ENCODE results near the gene UCN. TPM values are rescaled to one million over a fixed set of nuclear protein-coding genes. Genes with fewer than 3 reads are reported as not detected.
A peak's percentile ranks its signal among the peaks of the same experiment; 100 is the strongest.

The UCN gene
- total RNA-seq, 4 donors from 2014 or later: 0.82 to 10.8 (median 2.2) TPM; not detected in 1

DNA sequence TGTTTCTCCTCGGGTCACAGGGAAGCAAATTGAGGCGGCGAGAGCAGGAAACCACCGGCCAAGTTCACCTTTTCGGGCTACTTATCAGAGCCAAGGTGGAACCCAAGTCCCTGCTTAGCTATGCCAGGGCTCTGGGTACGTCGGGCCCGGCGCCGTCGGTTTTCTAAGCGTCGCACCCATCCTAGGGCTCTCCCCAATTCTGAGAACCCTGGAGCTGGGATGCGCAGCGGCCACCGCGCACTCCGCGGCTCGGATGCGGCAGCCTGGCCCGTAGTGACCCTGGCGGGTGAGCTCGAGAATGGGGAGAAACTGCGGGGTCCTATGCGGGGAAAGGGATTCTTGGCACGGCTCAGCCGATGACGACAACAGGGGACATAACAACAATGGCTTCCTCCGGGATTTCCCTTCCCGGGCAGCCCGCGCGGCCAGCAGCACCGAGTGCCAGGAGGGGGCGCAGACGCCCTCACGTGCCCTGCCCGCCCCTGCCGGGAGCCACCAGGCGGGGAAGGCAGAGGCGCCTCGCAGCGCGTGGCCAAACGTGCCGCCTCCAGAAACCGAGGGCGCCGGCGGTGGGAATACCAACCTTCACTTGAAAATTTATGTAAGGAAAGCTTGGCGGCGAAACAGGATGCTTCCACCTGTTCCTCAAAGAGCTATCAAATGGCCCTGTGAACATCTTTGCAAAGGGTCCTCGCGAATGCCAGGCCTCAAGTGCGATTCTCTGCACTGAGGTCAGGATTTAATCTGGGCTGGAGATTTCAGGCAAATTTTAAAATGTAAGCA is 43.3 kb downstream of the UCN start:
- no peak for TF ChIP-seq POLR2AphosphoS5 (IDR thresholded peaks at IDR 0.05)
- TF ChIP-seq, protein P1, sequence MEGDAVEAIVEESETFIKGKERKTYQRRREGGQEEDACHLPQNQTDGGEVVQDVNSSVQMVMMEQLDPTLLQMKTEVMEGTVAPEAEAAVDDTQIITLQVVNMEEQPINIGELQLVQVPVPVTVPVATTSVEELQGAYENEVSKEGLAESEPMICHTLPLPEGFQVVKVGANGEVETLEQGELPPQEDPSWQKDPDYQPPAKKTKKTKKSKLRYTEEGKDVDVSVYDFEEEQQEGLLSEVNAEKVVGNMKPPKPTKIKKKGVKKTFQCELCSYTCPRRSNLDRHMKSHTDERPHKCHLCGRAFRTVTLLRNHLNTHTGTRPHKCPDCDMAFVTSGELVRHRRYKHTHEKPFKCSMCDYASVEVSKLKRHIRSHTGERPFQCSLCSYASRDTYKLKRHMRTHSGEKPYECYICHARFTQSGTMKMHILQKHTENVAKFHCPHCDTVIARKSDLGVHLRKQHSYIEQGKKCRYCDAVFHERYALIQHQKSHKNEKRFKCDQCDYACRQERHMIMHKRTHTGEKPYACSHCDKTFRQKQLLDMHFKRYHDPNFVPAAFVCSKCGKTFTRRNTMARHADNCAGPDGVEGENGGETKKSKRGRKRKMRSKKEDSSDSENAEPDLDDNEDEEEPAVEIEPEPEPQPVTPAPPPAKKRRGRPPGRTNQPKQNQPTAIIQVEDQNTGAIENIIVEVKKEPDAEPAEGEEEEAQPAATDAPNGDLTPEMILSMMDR (IDR thresholded peaks at IDR 0.05): peak; percentile 25 to 45 (median 38)
- H3K4me1 ChIP-seq: peaks cover 14 to 36% (median 35%) of the 10 kb centered on the region in 4 donors
- in situ Hi-C loops (cut with MboI; ENCODE audit: low pct_ligation_motif_present in 1 of 4, low pct_unique_long_range_greater_than_20kb in 1 of 4, low sequenced_read_pairs in 3 of 4) (no loop called here), intact Hi-C loops (cut with DNase I; ENCODE audit: low total_unique reads) (no loop called here)
- 2 to 6% methylated on average over 10 to 47 of the region's 56 CpGs for WGBS, 2 donors (ENCODE audit: low coverage in 1 of 2)
- peaks cover 100% of the 10 kb centered on the region for H3K27me3 ChIP-seq
- peak overlapping the region in 2 of 4 donors; percentile 18 to 38 for H3K4me3 ChIP-seq
- no peak overlapping the region for H3K27ac ChIP-seq
- no peaks in the 10 kb centered on the region for H3K36me3 ChIP-seq
- no peaks in the 10 kb centered on the region for H3K9me3 ChIP-seq
- peak; percentile 66 for DNase-seq

GRCh38 chr2:27264253-27264752 is 43.9 kb downstream of the UCN start:
- no peaks in the 10 kb centered on the region for H3K9me3 ChIP-seq
- peaks cover 100% of the 10 kb centered on the region for H3K27me3 ChIP-seq
- no peaks in the 10 kb centered on the region for H3K36me3 ChIP-seq
- H3K4me3 ChIP-seq: peak overlapping the region in 2 of 4 donors; percentile 18 to 38
- H3K27ac ChIP-seq: no peak overlapping the region
- no peak for TF ChIP-seq POLR2A (IDR thresholded peaks at IDR 0.05)
- TF ChIP-seq, protein P1 (IDR thresholded peaks at IDR 0.05): no peak
- no peak for TF ChIP-seq EP300 (IDR thresholded peaks at IDR 0.05; ENCODE audit: low read depth)
- no peak for TF ChIP-seq POLR2AphosphoS5 (IDR thresholded peaks at IDR 0.05)
- 0 to 1% methylated on average over 12 to 38 of the region's 38 CpGs for WGBS, 2 donors (ENCODE audit: low coverage in 1 of 2)
- intact Hi-C loops (cut with DNase I; ENCODE audit: low total_unique reads): no loop called here
- H3K4me1 ChIP-seq: peaks cover 14 to 36% (median 35%) of the 10 kb centered on the region in 4 donors
- in situ Hi-C loops (cut with MboI; ENCODE audit: low pct_ligation_motif_present in 1 of 4, low pct_unique_long_range_greater_than_20kb in 1 of 4, low sequenced_read_pairs in 3 of 4): no loop called here
- no peak for DNase-seq

- intact Hi-C loops (cut with DNase I; ENCODE audit: low total_unique reads) (no loop called here), in situ Hi-C loops (cut with MboI; ENCODE audit: low pct_ligation_motif_present in 1 of 4, low pct_unique_long_range_greater_than_20kb in 1 of 4, low sequenced_read_pairs in 3 of 4) (no loop called here)
- TF ChIP-seq POLR2A (IDR thresholded peaks at IDR 0.05): no peak
- no peak for TF ChIP-seq POLR2AphosphoS5 (IDR thresholded peaks at IDR 0.05)
- TF ChIP-seq EP300 (IDR thresholded peaks at IDR 0.05; ENCODE audit: low read depth): no peak
- TF ChIP-seq, protein P1 (IDR thresholded peaks at IDR 0.05): no peak
- Histone ChIP-seq H3K27me3 (peaks cover 100% of the 10 kb centered on the region), H3K27ac (no peak overlapping the region), H3K9me3 (no peaks in the 10 kb centered on the region), H3K36me3 (no peaks in the 10 kb centered on the region), H3K4me3 (peak overlapping the region in 3 of 4 donors; percentile 26 to 57 (median 49)), H3K4me1 (peaks cover 14 to 36% (median 35%) of the 10 kb centered on the region in 4 donors)
- no peak for DNase-seq
- 0 to 3% methylated on average over 4 to 43 of the region's 46 CpGs for WGBS, 2 donors (ENCODE audit: low coverage in 1 of 2)
These were observed 44.7 kb downstream of the UCN start for GRCh38 chr2:27263287-27264252.
